OCI-LY1 (cell line): ENCODE results near the gene LITAF.

ENCODE experiments used
- CTCF ChIP-seq: fragments of 200-600 bp; sonication (generic), shearing (Covaris generic); IDR thresholded peaks from 2 replicates; pipeline ENCODE4 v1.5.1; 2017; ENCODE audit warnings: mild to moderate bottlenecking, antibody characterized with exemption, low read length, moderate library complexity, mixed read lengths
- EZH2 ChIP-seq: fragments of 200-600 bp; sonication (generic), shearing (Covaris generic); IDR thresholded peaks from 2 replicates; pipeline ENCODE4 v1.8.0; 2017; ENCODE audit warnings: borderline replicate concordance, mixed run types, mild to moderate bottlenecking, antibody characterized with exemption, low read length, moderate library complexity, mixed read lengths

- no peak for TF ChIP-seq CTCF
- TF ChIP-seq EZH2: no peak
Observed at GRCh38 chr16:11564046-11564926, 22.4 kb downstream of the LITAF start.
